Subcutaneous adipose tissue (tissue), 4 donors: ENCODE data around the gene POLR1D. TPM values are rescaled to one million over a fixed set of nuclear protein-coding genes. Genes with fewer than 3 reads are reported as not detected.

Experiments used
- total RNA-seq, 4 donors: library from RNA; depleted of rRNA; stranded (reverse); fragments of >200 nt; gene quantifications; one replicate each; pipeline ENCODE4 v1.1.0, GENCODE V29; 2016
- TF ChIP-seq, protein P1 (sequence below): fragments of 450-650 bp; IDR thresholded peaks from one replicate; pipeline ENCODE4 v1.5.1; 2016; ENCODE audit warnings: low read depth, mild to moderate bottlenecking, control low read depth, antibody characterized with exemption, moderate library complexity

POLR1D gene
- total RNA-seq, 4 donors from 2014 or later = 78.0 to 105 (median 92.1) TPM

DNA sequence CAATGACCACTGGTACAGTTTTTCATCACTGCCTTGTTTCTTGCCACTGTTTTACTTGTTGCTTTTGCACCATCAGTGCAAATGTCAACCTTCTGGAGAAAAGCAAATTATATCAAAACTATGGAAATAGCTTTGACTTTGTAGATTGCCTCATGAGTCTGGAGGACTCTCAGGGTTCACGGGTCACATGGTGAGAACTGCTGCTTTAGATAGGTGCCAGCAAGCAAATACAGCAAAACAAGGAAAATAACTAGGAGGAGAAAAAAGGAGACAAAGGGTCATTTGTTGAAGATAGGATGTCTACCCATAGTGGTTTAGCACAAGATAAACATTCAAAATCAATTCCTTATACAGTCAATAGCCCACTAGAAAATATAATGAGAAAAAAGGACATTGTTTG, 33.1 kb downstream of the POLR1D start:
- TF ChIP-seq, protein P1, sequence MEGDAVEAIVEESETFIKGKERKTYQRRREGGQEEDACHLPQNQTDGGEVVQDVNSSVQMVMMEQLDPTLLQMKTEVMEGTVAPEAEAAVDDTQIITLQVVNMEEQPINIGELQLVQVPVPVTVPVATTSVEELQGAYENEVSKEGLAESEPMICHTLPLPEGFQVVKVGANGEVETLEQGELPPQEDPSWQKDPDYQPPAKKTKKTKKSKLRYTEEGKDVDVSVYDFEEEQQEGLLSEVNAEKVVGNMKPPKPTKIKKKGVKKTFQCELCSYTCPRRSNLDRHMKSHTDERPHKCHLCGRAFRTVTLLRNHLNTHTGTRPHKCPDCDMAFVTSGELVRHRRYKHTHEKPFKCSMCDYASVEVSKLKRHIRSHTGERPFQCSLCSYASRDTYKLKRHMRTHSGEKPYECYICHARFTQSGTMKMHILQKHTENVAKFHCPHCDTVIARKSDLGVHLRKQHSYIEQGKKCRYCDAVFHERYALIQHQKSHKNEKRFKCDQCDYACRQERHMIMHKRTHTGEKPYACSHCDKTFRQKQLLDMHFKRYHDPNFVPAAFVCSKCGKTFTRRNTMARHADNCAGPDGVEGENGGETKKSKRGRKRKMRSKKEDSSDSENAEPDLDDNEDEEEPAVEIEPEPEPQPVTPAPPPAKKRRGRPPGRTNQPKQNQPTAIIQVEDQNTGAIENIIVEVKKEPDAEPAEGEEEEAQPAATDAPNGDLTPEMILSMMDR = no peak

DNA sequence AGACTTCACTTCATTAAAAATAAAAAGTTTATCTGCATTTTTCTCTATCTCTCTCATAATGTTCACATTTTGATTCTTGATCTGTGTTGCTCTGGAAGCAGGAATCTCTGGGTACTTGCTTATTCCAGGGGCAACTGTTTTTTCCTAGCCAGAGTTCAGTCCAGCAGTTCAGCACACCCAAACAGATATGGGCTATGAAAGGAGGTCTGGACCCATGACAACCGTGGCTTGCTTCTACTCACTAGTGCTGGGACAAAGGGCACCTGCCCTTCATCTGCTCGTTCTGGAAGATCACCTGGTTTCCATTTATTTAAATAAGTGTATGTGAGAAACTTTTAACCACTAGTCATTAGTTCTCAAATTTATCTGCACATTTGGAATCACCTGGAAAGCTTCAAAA, 36.0 kb downstream of the POLR1D start:
- TF ChIP-seq, protein P1 = no peak

DNA sequence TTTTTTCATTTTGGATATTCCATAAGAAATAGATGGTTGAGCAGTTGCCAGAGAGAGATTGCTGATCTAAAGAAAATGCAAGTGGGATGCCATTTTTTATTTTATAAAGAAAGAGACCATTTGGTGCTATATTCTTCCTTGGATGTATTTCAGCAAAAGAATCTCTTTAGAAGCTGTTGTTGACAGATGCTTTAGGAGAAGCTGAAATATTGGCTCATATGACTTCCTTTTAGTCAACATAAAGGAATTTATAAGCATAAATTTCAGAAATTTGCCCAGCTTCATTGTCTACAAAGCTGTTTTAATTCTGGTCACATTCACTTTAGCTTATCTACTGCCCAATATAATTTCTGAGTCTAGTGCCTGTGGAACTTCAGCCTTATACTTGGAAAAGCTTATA, 36.9 kb downstream of the POLR1D start:
- TF ChIP-seq, protein P1 = no peak

DNA sequence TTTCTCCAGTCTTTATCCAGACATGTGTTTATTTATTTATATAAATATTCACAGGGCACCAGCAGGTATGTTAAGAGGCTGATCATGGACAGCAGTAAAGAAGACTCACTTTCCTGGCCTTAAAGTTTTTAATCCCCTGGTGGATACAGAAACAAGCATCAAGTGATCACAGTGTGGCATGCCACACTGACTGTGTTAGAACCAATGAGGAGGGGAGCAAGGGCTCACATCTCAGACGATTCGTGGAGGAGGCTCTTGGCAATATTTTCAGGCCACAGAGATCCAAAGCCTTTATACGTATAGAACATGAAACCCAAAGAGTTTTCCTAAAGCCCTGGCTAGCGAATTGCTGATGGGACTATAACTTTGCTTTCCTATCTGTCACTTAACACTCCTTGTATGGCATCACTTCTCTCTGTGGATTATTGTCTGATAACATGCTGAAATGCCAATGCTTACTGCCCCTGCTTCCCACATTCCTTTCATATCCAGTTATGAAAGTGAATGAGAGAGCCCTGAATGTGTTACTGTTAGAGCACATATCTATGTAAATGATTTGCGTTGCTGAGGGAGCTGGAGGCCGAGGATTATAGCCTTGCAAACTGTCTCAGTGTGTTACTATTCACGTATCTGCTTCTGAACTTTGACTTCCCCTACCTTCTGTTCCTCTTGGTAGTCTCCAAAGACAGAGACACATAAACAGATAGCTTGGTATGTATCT, 37.6 kb downstream of the POLR1D start:
- TF ChIP-seq, protein P1 = no peak

DNA sequence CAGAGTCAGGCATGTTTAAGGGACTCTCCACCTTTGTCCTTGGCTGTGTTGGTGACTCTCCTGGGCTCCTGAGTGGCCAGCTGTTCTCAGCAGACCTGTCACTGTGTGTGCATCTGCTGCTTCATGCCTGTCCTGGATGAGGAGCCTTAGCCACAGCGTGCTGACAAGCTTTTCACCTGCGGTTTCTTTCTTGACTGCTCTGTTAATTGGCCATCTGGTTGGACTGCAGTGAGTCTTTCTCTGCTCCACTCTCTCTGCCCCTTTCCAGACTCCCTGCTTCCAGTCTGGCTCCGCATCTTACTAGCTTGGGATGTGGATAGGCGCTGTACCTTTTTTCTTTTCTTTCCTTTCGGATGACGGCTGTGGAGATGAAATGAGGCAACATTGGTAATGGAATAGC, 38.8 kb downstream of the POLR1D start:
- TF ChIP-seq, protein P1 = no peak

DNA sequence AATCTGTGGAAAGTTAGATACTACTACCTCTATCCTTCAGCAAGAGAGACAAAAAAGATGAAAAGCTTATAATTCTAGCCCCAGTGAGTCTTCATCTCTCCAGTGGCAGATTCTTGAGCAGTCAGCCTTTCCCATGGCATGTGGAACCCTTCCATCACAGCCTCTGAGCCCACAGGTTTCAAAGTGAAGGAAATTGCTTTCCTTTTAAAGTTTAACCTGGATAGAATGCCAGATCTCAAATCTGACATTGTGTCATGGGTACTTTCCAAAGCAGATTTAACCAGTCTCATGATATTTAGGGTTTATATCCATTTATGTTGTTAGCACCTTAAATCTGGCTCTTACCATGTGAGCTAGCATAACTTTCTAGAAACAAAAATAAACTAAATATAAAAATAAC, 39.3 kb downstream of the POLR1D start:
- TF ChIP-seq, protein P1 = no peak

DNA sequence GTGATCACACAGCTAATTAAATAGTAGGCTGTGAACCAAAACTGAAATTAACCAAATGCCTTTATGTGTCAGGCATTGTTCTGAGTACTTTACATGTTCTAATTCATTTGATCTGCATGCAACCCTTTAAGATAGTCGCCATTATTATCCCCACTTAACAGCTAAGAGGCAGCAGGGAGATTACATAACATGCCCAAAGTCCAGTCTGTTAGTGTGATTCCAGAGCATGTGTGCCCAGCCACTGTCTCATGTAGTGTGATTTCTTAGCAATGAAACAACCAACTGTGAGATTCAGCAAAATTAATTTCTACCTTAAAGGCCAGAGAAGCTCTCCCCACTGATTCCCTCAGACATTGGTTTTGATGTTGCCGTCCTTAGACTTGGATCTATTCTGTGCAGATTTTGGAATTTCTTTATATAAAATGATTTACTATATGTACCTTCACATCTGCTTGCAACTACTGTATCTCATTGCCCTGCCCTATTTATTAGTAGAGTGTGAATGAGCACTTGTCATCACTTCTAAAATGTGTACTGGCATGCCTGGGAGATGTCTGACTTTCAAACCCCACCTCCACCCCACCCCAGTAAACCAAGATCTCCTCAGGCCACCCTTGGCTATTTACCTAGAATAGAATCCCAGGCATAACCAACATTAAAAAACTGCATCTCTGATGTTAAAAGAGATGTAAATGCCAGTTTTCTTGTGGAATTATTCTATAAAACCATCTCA, 41.2 kb downstream of the POLR1D start:
- TF ChIP-seq, protein P1 = no peak
